Measurements from ENCODE around the gene KDM5B. TPM values are rescaled to one million over a fixed set of nuclear protein-coding genes. Genes with fewer than 3 reads are reported as not detected.

The KDM5B gene
- total RNA-seq, 1 experiment from 2014 or later: 62.7 TPM

DNA sequence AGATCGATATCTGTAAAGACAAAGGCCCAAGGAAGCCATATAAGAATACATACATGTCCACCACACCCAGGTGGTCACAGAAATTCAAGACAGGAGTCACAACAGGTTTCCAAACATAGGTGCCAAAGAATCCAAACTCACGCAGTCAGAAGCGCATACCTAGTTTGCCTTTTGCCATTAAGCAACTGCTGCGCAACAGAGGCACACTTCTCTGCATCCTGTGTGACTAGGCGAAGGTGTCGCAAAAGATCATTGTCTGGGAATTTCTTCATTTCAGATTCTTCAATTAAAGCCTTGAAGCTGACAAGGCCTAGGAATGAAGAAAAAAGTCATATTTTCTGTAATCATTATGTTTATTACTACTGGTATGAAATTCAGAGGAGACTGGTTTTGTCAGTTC lies 65.7 kb downstream of the KDM5B start:
- intact Hi-C loops (cut with micrococcal nuclease; ENCODE audit: unreplicated experiment): no loop called here
- POLR2A ChIA-PET: no interaction called here
- Histone ChIP-seq H3K9me3 (no peaks in the 10 kb centered on the region), H3K4me3 (ENCODE audit: low read depth, low read length) (no peak overlapping the region), H3K4me1 (no peaks in the 10 kb centered on the region), H3K36me3 (ENCODE audit: control insufficient read depth, insufficient read depth, low read length) (peaks cover 7% of the 10 kb centered on the region), H3K27me3 (replicated peaks; ENCODE audit: control insufficient read depth, insufficient read depth, low read length) (no peaks in the 10 kb centered on the region)
- CTCF ChIA-PET: no interaction called here
- Mint-ChIP-seq H3K4me3 (ENCODE audit: unreplicated experiment) (no peak overlapping the region), H3K4me1 (ENCODE audit: low read depth, unreplicated experiment) (no peaks in the 10 kb centered on the region), H3K9me3 (ENCODE audit: unreplicated experiment) (no peaks in the 10 kb centered on the region), H3K27ac (ENCODE audit: unreplicated experiment) (no peak overlapping the region), H3K27me3 (ENCODE audit: insufficient read depth, unreplicated experiment) (no peaks in the 10 kb centered on the region), H3K36me3 (ENCODE audit: insufficient read depth, unreplicated experiment) (peaks cover 82% of the 10 kb centered on the region)
- DNase-seq: no peak
- BruUV-seq (replicated peaks): no TSS peak
- TF ChIP-seq, protein P1, sequence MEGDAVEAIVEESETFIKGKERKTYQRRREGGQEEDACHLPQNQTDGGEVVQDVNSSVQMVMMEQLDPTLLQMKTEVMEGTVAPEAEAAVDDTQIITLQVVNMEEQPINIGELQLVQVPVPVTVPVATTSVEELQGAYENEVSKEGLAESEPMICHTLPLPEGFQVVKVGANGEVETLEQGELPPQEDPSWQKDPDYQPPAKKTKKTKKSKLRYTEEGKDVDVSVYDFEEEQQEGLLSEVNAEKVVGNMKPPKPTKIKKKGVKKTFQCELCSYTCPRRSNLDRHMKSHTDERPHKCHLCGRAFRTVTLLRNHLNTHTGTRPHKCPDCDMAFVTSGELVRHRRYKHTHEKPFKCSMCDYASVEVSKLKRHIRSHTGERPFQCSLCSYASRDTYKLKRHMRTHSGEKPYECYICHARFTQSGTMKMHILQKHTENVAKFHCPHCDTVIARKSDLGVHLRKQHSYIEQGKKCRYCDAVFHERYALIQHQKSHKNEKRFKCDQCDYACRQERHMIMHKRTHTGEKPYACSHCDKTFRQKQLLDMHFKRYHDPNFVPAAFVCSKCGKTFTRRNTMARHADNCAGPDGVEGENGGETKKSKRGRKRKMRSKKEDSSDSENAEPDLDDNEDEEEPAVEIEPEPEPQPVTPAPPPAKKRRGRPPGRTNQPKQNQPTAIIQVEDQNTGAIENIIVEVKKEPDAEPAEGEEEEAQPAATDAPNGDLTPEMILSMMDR (IDR thresholded peaks at IDR 0.05; ENCODE audit: insufficient read depth in 1 of 2, low read depth in 1 of 2, low read length in 1 of 2, severe bottlenecking in 1 of 2, unreplicated experiment in 1 of 2): no peak

DNA sequence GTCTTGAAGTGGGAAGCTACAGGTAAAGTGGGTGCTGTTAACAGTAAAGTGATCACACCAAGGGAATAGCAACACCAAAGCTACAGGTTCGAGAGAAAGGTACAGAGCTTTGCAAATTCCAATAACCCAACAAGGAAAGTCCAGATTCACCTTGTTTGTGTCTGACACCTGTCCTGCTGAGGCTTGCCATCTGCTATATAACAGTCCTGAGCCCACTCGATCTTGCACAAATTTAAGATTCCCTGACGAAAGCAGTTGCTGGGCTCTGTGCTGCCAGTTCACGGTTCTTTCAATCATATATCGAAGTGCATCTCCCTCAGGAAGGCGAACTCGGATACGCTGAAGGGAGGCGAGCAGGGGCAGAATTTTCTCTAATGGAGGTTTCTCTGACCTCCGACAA lies 75.0 kb downstream of the KDM5B start:
- H3K4me1 ChIP-seq: no peaks in the 10 kb centered on the region
- no peak overlapping the region for H3K4me3 Mint-ChIP-seq (ENCODE audit: unreplicated experiment)
- H3K4me1 Mint-ChIP-seq (ENCODE audit: low read depth, unreplicated experiment): no peaks in the 10 kb centered on the region
- H3K36me3 Mint-ChIP-seq (ENCODE audit: insufficient read depth, unreplicated experiment): peaks cover 86% of the 10 kb centered on the region
- H3K4me3 ChIP-seq (ENCODE audit: low read depth, low read length): no peak overlapping the region
- intact Hi-C loops (cut with micrococcal nuclease; ENCODE audit: unreplicated experiment): no loop called here
- no peak for DNase-seq
- H3K9me3 Mint-ChIP-seq (ENCODE audit: unreplicated experiment): no peaks in the 10 kb centered on the region
- H3K9me3 ChIP-seq: no peaks in the 10 kb centered on the region
- no peak overlapping the region for H3K27ac Mint-ChIP-seq (ENCODE audit: unreplicated experiment)
- ChIA-PET CTCF (no interaction called here), POLR2A (no interaction called here)
- H3K27me3 ChIP-seq (replicated peaks; ENCODE audit: control insufficient read depth, insufficient read depth, low read length): no peaks in the 10 kb centered on the region
- peaks cover 3% of the 10 kb centered on the region for H3K36me3 ChIP-seq (ENCODE audit: control insufficient read depth, insufficient read depth, low read length)
- TF ChIP-seq, protein P1 (IDR thresholded peaks at IDR 0.05; ENCODE audit: insufficient read depth in 1 of 2, low read depth in 1 of 2, low read length in 1 of 2, severe bottlenecking in 1 of 2, unreplicated experiment in 1 of 2): no peak
- BruUV-seq (replicated peaks): no TSS peak
- no peaks in the 10 kb centered on the region for H3K27me3 Mint-ChIP-seq (ENCODE audit: insufficient read depth, unreplicated experiment)

DNA sequence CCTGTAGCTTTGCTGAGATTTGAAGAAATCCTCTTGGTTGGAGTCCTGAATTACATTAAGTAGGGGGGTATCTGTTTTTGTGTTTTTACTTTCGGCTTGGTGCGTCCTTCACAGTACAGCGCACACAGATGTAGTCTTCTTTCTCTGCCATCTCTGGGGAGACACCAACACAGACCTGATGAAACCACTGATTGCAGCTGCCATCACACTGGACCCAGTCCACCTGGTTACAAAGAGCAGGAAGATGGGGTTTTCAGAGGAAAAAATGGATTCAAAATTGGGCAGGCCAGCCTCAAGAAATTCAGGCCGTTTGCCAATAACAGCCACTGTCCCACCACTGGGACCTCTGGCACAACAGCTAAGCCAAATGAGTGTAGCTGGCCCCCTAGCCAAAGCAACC lies 79.3 kb downstream of the KDM5B start:
- intact Hi-C loops (cut with micrococcal nuclease; ENCODE audit: unreplicated experiment): no loop called here
- Mint-ChIP-seq H3K36me3 (ENCODE audit: insufficient read depth, unreplicated experiment) (peaks cover 80% of the 10 kb centered on the region), H3K4me3 (ENCODE audit: unreplicated experiment) (no peak overlapping the region), H3K4me1 (ENCODE audit: low read depth, unreplicated experiment) (no peaks in the 10 kb centered on the region), H3K9me3 (ENCODE audit: unreplicated experiment) (no peaks in the 10 kb centered on the region), H3K27ac (ENCODE audit: unreplicated experiment) (no peak overlapping the region), H3K27me3 (ENCODE audit: insufficient read depth, unreplicated experiment) (no peaks in the 10 kb centered on the region)
- POLR2A ChIA-PET: no interaction called here
- H3K36me3 ChIP-seq (ENCODE audit: control insufficient read depth, insufficient read depth, low read length): peaks cover 5% of the 10 kb centered on the region
- H3K27me3 ChIP-seq (replicated peaks; ENCODE audit: control insufficient read depth, insufficient read depth, low read length): no peaks in the 10 kb centered on the region
- H3K9me3 ChIP-seq: no peaks in the 10 kb centered on the region
- no peaks in the 10 kb centered on the region for H3K4me1 ChIP-seq
- no TSS peak for BruUV-seq (replicated peaks)
- TF ChIP-seq, protein P1 (IDR thresholded peaks at IDR 0.05; ENCODE audit: insufficient read depth in 1 of 2, low read depth in 1 of 2, low read length in 1 of 2, severe bottlenecking in 1 of 2, unreplicated experiment in 1 of 2): no peak
- no peak overlapping the region for H3K4me3 ChIP-seq (ENCODE audit: low read depth, low read length)
- DNase-seq: no peak
- CTCF ChIA-PET: interaction anchor here (1.4 kb wide), 1 partner anchor 9 kb away, joined by 4 read pairs; no protein-coding TSS in a partner anchor
